K562 (cell line): ENCODE data around the gene PRM2. TPM values are rescaled to one million over a fixed set of nuclear protein-coding genes. Genes with fewer than 3 reads are reported as not detected.

Experiments used
- BHLHE40 ChIP-seq: IDR thresholded peaks from 2 replicates; pipeline ENCODE4 v1.6.1; 2011; ENCODE audit warnings: low read length, improper control_type of control experiment
- CAMTA2 ChIP-seq: fragments of 250-450 bp; sonication (Bioruptor Pico); conservative IDR thresholded peaks from 2 replicates; pipeline ENCODE4 v1.5.1; 2022
- CREB3 ChIP-seq: fragments of 450-650 bp; conservative IDR thresholded peaks from 2 replicates; pipeline ENCODE4 v1.6.1; 2016; ENCODE audit warnings: missing genetic modification characterization, low read depth, mild to moderate bottlenecking, missing compliant biosample characterization, moderate library complexity
- EGR1 ChIP-seq: fragments of 450-650 bp; conservative IDR thresholded peaks from 2 replicates; pipeline ENCODE4 v1.6.1; 2017; ENCODE audit warnings: mild to moderate bottlenecking
- ELF4 ChIP-seq: fragments of 450-650 bp; formaldehyde crosslinking; IDR thresholded peaks from 2 replicates; pipeline ENCODE4 v1.4.0; 2022; ENCODE audit warnings: missing genetic modification characterization
- ETV5 ChIP-seq: sonication (generic); formaldehyde crosslinking; IDR thresholded peaks from 2 replicates; pipeline ENCODE4 v1.4.0; 2020; ENCODE audit warnings: low read depth, mild to moderate bottlenecking, missing genetic modification reagents
- NCOA6 ChIP-seq: fragments of 450-650 bp; IDR thresholded peaks from 2 replicates; pipeline ENCODE4 v1.6.1; 2017; ENCODE audit warnings: mild to moderate bottlenecking
- PTRF ChIP-seq: fragments of 450-650 bp; IDR thresholded peaks from 2 replicates; pipeline ENCODE4 v1.6.1; 2016; ENCODE audit warnings: mild to moderate bottlenecking, missing genetic modification characterization, missing compliant biosample characterization
- PURB ChIP-seq: sonication (generic); formaldehyde crosslinking; IDR thresholded peaks from 2 replicates; pipeline ENCODE4 v1.9.0; 2021; ENCODE audit warnings: low read depth, mild to moderate bottlenecking, missing genetic modification reagents
- REST ChIP-seq, 2 experiments: fragments of 450-650 bp; formaldehyde crosslinking in 1 of 2; IDR thresholded peaks; 2 replicates each; pipeline versions ENCODE4 v1.4.0 to v1.6.1; 2014 to 2020; ENCODE audit warnings: mild to moderate bottlenecking in 2 of 2, borderline replicate concordance in 1 of 2, low read depth in 1 of 2
- TAF7 ChIP-seq: fragments of 450-650 bp; IDR thresholded peaks from 2 replicates; pipeline ENCODE4 v1.6.1; 2016; ENCODE audit warnings: missing genetic modification characterization, missing compliant biosample characterization
- TARDBP ChIP-seq: fragments of 450-650 bp; IDR thresholded peaks from 2 replicates; pipeline ENCODE4 v1.6.1; 2016
- TOE1 ChIP-seq, 2 experiments: fragments of 450-650 bp in 1 of 2; sonication (generic) in 1 of 2; formaldehyde crosslinking in 1 of 2; IDR thresholded peaks; 2 replicates each; pipeline versions ENCODE4 v1.7.1 to v1.8.0; 2016 to 2022; ENCODE audit warnings: borderline replicate concordance in 2 of 2, mild to moderate bottlenecking in 2 of 2, antibody characterized with exemption in 1 of 2, inconsistent platforms in 1 of 2, low read depth in 1 of 2, missing genetic modification reagents in 1 of 2, moderate library complexity in 1 of 2
- ZNF121 ChIP-seq: sonication (generic); formaldehyde crosslinking; conservative IDR thresholded peaks from 2 replicates; pipeline ENCODE4 v1.8.0; 2022; ENCODE audit warnings: missing genetic modification reagents
- ZNF224 ChIP-seq: sonication (generic); formaldehyde crosslinking; IDR thresholded peaks from 2 replicates; pipeline ENCODE4 v1.8.0; 2022; ENCODE audit warnings: mild to moderate bottlenecking, missing genetic modification reagents
- ZNF717 ChIP-seq: fragments of 250-450 bp; sonication (Bioruptor Pico); IDR thresholded peaks from 2 replicates; pipeline ENCODE4 v1.5.0; 2021
- polyA plus RNA-seq, 8 experiments: library from polyadenylated mRNA; depleted of rRNA in 4 of 8; stranded (reverse) in 5 of 8; unstranded in 3 of 8; fragments of >200 nt; fragmentation: Nextera tagmentation in 2 of 8; fragmentation: Illumina TruSeq in 1 of 8; extraction: Ambion mirVana in 2 of 8; extraction: Trizol in 1 of 8; gene quantifications; 2 replicates each; pipeline versions ENCODE4 v1.2.1 to v1.2.3, GENCODE V29; 2011 to 2014; ENCODE audit warnings: inconsistent platforms in 1 of 8, missing spikeins in 1 of 8
- total RNA-seq, 7 experiments: library from RNA; depleted of rRNA in 6 of 7; stranded (reverse); fragments of >200 nt in 6 of 7; fragmentation: Illumina TruSeq in 2 of 7; extraction: Trizol in 2 of 7; gene quantifications; 2 replicates each; pipeline versions ENCODE4 v1.2.1 to v1.2.3, GENCODE V29; 2011 to 2021; ENCODE audit warnings: low replicate concordance in 1 of 7

Gene PRM2
- total and polyA plus RNA-seq, 9 of the 15 experiments (the other 6 are each of a cell fraction or from before 2014, with no cell fraction given) = not detected

- 0 out of 2 replicates have a peak, but pooled peaks have one; percentile 5 for TF ChIP-seq REST (IDR thresholded peaks at IDR 0.05; ENCODE audit: borderline replicate concordance)
- no peak for TF ChIP-seq REST (CRISPR knock-in tag; IDR thresholded peaks at IDR 0.05; ENCODE audit: low read depth)
- TF ChIP-seq TAF7 (tag) = no peak
- 0 out of 2 replicates have a peak, but pooled peaks have one; percentile 7 for TF ChIP-seq NCOA6
- no peak for TF ChIP-seq PURB
- TF ChIP-seq EGR1 = no peak
- peak; percentile 81; the same call in 1 of the 2 replicates for TF ChIP-seq CREB3
- peak; percentile 80 for TF ChIP-seq ZNF121 (CRISPR knock-in tag)
- TF ChIP-seq ETV5 (CRISPR knock-in tag) = peak; percentile 54; the same call in 1 of the 2 replicates
- TF ChIP-seq TARDBP = no peak
- TF ChIP-seq ZNF224 = peak; percentile 98
- TF ChIP-seq ZNF717 = no peak
- no peak for TF ChIP-seq PTRF (tag)
- TF ChIP-seq TOE1 (IDR thresholded peaks at IDR 0.05; ENCODE audit: borderline replicate concordance) = peak; percentile 18; the same call in 1 of the 2 replicates
- TF ChIP-seq TOE1 (CRISPR knock-in tag; IDR thresholded peaks at IDR 0.05; ENCODE audit: borderline replicate concordance, low read depth) = peak; percentile 99
- peak; percentile 36; the same call in 1 of the 2 replicates for TF ChIP-seq BHLHE40
- 0 out of 2 replicates have a peak, but pooled peaks have one; percentile 52 for TF ChIP-seq CAMTA2 (CRISPR knock-in tag)
- no peak for TF ChIP-seq ELF4 (CRISPR knock-in tag)
These were observed 21.2 kb downstream of the PRM2 start (continued) for GRCh38 chr16:11254913-11255736.
